PC-3 (cell line): ENCODE results near the gene ILK. TPM values are rescaled to one million over a fixed set of nuclear protein-coding genes. Genes with fewer than 3 reads are reported as not detected.

Experiments used
- ATAC-seq: fragments of 200-7000 bp; cut with Tn5 transposase; 2 replicates; pipeline ENCODE4 v1.9.1; 2020; ENCODE audit warnings: mild to moderate bottlenecking, moderate library complexity
- BruUV-seq: library from RNA; stranded (reverse); fragments of 400-500 nt; replicated peaks from 2 replicates; lab custom pipeline; 2021; lab: Mats Ljungman, UMichigan
- CTCF ChIA-PET: fragments of 300-600 bp; sonication (Branson Sonifier 250); formaldehyde crosslinking; loops from one replicate; lab custom pipeline; 2022; ENCODE audit warnings: antibody characterized with exemption; lab: Charles Lee
- POLR2A ChIA-PET: fragments of 300-600 bp; sonication (Branson Sonifier 250); formaldehyde crosslinking; loops from one replicate; lab custom pipeline; 2022; ENCODE audit warnings: antibody characterized with exemption; ENCODE audit not compliant: unreplicated experiment; lab: Charles Lee
- DNase-seq: peaks from one replicate; pipeline ENCODE4 v3.0.0-alpha.2; 2015
- H2AFZ ChIP-seq: fragments of 300-600 bp; sonication (generic); 2 replicates; pipeline ENCODE4 v1.6.0; 2016; ENCODE audit warnings: antibody characterized with exemption, low read length
- H3F3A ChIP-seq: fragments of 300-600 bp; sonication (generic); one replicate; pipeline ENCODE4 v1.6.0; 2017; ENCODE audit warnings: antibody characterized with exemption, low read length, control low read depth, mild to moderate bottlenecking; ENCODE audit not compliant: unreplicated experiment
- H3K27ac ChIP-seq: fragments of 300-600 bp; sonication (generic); 2 replicates; pipeline ENCODE4 v1.5.1; 2016; ENCODE audit warnings: mild to moderate bottlenecking, low read length
- H3K27me3 ChIP-seq: fragments of 300-600 bp; sonication (generic); 2 replicates; pipeline ENCODE4 v1.6.1; 2016; ENCODE audit warnings: low read length, mixed read lengths
- H3K36me3 ChIP-seq: fragments of 300-600 bp; sonication (generic); 2 replicates; pipeline ENCODE4 v1.6.1; 2016; ENCODE audit warnings: low read depth, mixed run types, low read length, mixed read lengths
- H3K4me1 ChIP-seq: fragments of 300-600 bp; sonication (generic); 2 replicates; pipeline ENCODE4 v1.5.1; 2016; ENCODE audit warnings: low read length; ENCODE audit not compliant: insufficient read depth
- H3K4me2 ChIP-seq: fragments of 300-600 bp; sonication (generic); 2 replicates; pipeline ENCODE4 v1.6.0; 2016; ENCODE audit warnings: low read length
- H3K4me3 ChIP-seq: fragments of 300-600 bp; sonication (generic); 2 replicates; pipeline ENCODE4 v1.5.1; 2016; ENCODE audit warnings: mild to moderate bottlenecking, low read length, mixed read lengths
- H3K79me2 ChIP-seq: fragments of 300-600 bp; sonication (generic); 2 replicates; pipeline ENCODE4 v1.6.1; 2017; ENCODE audit warnings: low read length, mixed read lengths
- H3K9ac ChIP-seq: fragments of 300-600 bp; sonication (generic); 2 replicates; pipeline ENCODE4 v1.6.0; 2016; ENCODE audit warnings: mild to moderate bottlenecking, low read length
- H3K9me2 ChIP-seq: fragments of 300-600 bp; sonication (generic); replicated peaks from 2 replicates; pipeline ENCODE4 v1.6.1; 2016; ENCODE audit warnings: mixed run types, low read length, mixed read lengths
- H3K9me3 ChIP-seq: fragments of 300-600 bp; sonication (generic); 2 replicates; pipeline ENCODE4 v1.6.1; 2016; ENCODE audit warnings: low read length, mixed read lengths
- H4K20me1 ChIP-seq: fragments of 300-600 bp; sonication (generic); 2 replicates; pipeline ENCODE4 v1.6.1; 2016; ENCODE audit warnings: low read length, mixed read lengths
- EZH2 ChIP-seq: fragments of 300-600 bp; sonication (generic); IDR thresholded peaks from one replicate; pipeline ENCODE4 v1.6.1; 2017; ENCODE audit warnings: antibody characterized with exemption, mild to moderate bottlenecking, low read length; ENCODE audit not compliant: unreplicated experiment
- EZH2phosphoT487 ChIP-seq: fragments of 300-600 bp; sonication (generic); IDR thresholded peaks from 2 replicates; pipeline ENCODE4 v1.6.1; 2018; ENCODE audit warnings: mild to moderate bottlenecking, antibody characterized with exemption, low read length, borderline replicate concordance
- intact Hi-C: fragments of 100-400 bp; cut with micrococcal nuclease; formaldehyde crosslinking; loops from 2 replicates; pipeline ENCODE4 v1.9.0; 2023
- total RNA-seq: library from RNA; depleted of rRNA; stranded (reverse); fragments of >200 nt; gene quantifications from 2 replicates; pipeline ENCODE4 v1.2.3, GENCODE V29; 2014
- TF ChIP-seq, protein P1 (sequence below): fragments of 300-600 bp; sonication (generic); conservative IDR thresholded peaks from 2 replicates; pipeline ENCODE4 v1.5.1; 2017; ENCODE audit warnings: antibody characterized with exemption, low read depth, mild to moderate bottlenecking, low read length

The ILK gene
- total RNA-seq, 1 experiment from 2014 or later, result 73.9 TPM

GRCh38 chr11:6602096-6602940 lies 1.3 kb upstream of the ILK start:
- H3K4me1 ChIP-seq, result peaks cover 34% of the 10 kb centered on the region
- ATAC-seq (no peak), DNase-seq (no peak)
- H3K4me2 ChIP-seq, result peak overlapping the region; percentile 97
- peaks cover 75% of the 10 kb centered on the region for H3K79me2 ChIP-seq
- no TSS peak for BruUV-seq
- no peaks in the 10 kb centered on the region for H3K9me2 ChIP-seq
- peaks cover 26% of the 10 kb centered on the region; the same call in 1 of the 2 replicates for H3K36me3 ChIP-seq
- intact Hi-C loops, result loop anchor here (5.0 to 10.0 kb wide), 3 partner anchors 70 to 228 kb away; partner anchors contain the start of genes ARFIP2 and TIMM10B
- TF ChIP-seq EZH2 (no peak), EZH2phosphoT487 (no peak)
- TF ChIP-seq, protein P1, sequence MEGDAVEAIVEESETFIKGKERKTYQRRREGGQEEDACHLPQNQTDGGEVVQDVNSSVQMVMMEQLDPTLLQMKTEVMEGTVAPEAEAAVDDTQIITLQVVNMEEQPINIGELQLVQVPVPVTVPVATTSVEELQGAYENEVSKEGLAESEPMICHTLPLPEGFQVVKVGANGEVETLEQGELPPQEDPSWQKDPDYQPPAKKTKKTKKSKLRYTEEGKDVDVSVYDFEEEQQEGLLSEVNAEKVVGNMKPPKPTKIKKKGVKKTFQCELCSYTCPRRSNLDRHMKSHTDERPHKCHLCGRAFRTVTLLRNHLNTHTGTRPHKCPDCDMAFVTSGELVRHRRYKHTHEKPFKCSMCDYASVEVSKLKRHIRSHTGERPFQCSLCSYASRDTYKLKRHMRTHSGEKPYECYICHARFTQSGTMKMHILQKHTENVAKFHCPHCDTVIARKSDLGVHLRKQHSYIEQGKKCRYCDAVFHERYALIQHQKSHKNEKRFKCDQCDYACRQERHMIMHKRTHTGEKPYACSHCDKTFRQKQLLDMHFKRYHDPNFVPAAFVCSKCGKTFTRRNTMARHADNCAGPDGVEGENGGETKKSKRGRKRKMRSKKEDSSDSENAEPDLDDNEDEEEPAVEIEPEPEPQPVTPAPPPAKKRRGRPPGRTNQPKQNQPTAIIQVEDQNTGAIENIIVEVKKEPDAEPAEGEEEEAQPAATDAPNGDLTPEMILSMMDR, result no peak
- no peaks in the 10 kb centered on the region for H3K27me3 ChIP-seq
- H4K20me1 ChIP-seq, result no peaks in the 10 kb centered on the region
- H2AFZ ChIP-seq, result no peak overlapping the region
- H3K9ac ChIP-seq, result peak overlapping the region; percentile 93
- peak overlapping the region; percentile 93 for H3K4me3 ChIP-seq
- H3F3A ChIP-seq, result peaks cover 5% of the 10 kb centered on the region
- CTCF ChIA-PET, result interaction anchor here (0.7 kb wide), 2 partner anchors 15 to 104 kb away, joined by 3 to 10 read pairs; no protein-coding TSS in a partner anchor
- no peak overlapping the region for H3K27ac ChIP-seq
- POLR2A ChIA-PET, result no interaction called here
- H3K9me3 ChIP-seq, result no peaks in the 10 kb centered on the region

- Histone ChIP-seq H2AFZ (peak overlapping the region; percentile 85), H3K9ac (peak overlapping the region; percentile 93), H4K20me1 (no peaks in the 10 kb centered on the region), H3K4me3 (peak overlapping the region; percentile 93), H3K4me1 (peaks cover 38% of the 10 kb centered on the region), H3K36me3 (peaks cover 29% of the 10 kb centered on the region; the same call in 1 of the 2 replicates), H3K4me2 (peak overlapping the region; percentile 97), H3K27me3 (no peaks in the 10 kb centered on the region), H3F3A (peaks cover 5% of the 10 kb centered on the region), H3K79me2 (peaks cover 83% of the 10 kb centered on the region), H3K27ac (0 out of 2 replicates have a peak overlapping the region, but pooled peaks have one; percentile 5), H3K9me3 (no peaks in the 10 kb centered on the region), H3K9me2 (no peaks in the 10 kb centered on the region)
- no peak for TF ChIP-seq EZH2phosphoT487
- TF ChIP-seq, protein P1, result 0 out of 2 replicates have a peak, but pooled peaks have one; percentile 18
- TF ChIP-seq EZH2, result no peak
- BruUV-seq, result TSS peak; percentile 50
- CTCF ChIA-PET, result interaction anchor here (0.6 to 1.0 kb wide), 2 partner anchors 79 to 99 kb away, joined by 3 to 4 read pairs; partner anchors contain the start of gene MRPL17
- intact Hi-C loops, result loop anchor here (2.0 to 10.0 kb wide), 4 partner anchors 72 to 229 kb away; partner anchors contain the start of genes ARFIP2 and TIMM10B
- DNase-seq (peak; percentile 37), ATAC-seq (peak; percentile 53)
- POLR2A ChIA-PET, result interaction anchor here (0.6 kb wide), 1 partner anchor 98 kb away, joined by 3 read pairs; no protein-coding TSS in a partner anchor
These were observed 580 bp downstream of the ILK start for GRCh38 chr11:6604081-6604626.
